ENCODE data around the gene HAP1. TPM values are rescaled to one million over a fixed set of nuclear protein-coding genes. Genes with fewer than 3 reads are reported as not detected.

The HAP1 gene
- total RNA-seq, 3 donors from 2014 or later (not counting 1 experiment from before 2014, with no cell fraction given), result not detected

DNA sequence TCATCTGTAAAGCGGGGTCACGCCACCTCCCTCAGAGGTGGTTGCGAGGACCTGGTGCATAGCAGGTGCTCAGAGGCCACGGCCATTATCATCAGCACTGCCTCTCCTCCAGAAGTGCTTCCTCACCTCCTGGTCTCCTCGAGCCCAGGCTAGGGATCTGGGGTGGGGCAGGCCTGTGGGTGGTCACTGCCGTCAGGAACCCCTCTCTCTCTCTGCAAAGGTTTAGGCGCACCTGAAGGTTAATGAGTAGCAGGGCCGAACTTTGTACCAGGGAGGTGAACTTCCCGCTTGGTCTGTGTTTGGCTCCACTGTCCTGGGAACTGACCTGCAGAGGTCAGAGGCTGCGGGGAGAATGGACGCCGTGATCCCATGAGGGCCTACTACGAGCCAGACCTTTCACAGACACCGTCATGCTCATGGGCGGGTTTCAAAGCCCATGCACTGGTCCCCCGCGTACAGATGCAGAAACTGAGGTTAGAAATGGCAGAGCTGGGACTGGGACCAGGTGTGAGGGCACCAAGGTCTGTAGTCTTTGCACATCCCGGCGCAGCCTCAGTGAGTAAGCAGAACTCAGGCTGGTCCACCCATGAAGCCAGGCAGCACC, 38.2 kb upstream of the HAP1 start:
- Mint-ChIP-seq H3K27me3 (ENCODE audit: low read depth in 2 of 2) (no peaks in the 10 kb centered on the region), H3K4me3 (no peak overlapping the region), H3K27ac (no peak overlapping the region), H3K36me3 (no peaks in the 10 kb centered on the region), H3K4me1 (no peaks in the 10 kb centered on the region), H3K9me3 (no peaks in the 10 kb centered on the region)
- no peaks in the 10 kb centered on the region for H3K27me3 ChIP-seq (ENCODE audit: control insufficient read depth, insufficient read depth, low read length)
- DNase-seq (no peak), ATAC-seq (no peak)
- H3K4me1 ChIP-seq (ENCODE audit: control insufficient read depth, insufficient read depth, low read length), result no peaks in the 10 kb centered on the region
- no peaks in the 10 kb centered on the region for H3K9me3 ChIP-seq (ENCODE audit: control insufficient read depth, insufficient read depth, low read length)
- intact Hi-C loops (cut with micrococcal nuclease), result no loop called here
- H3K4me3 ChIP-seq (ENCODE audit: low read length), result no peak overlapping the region
- H3K27ac ChIP-seq (ENCODE audit: low read length), result no peak overlapping the region
- TF ChIP-seq, protein P1, sequence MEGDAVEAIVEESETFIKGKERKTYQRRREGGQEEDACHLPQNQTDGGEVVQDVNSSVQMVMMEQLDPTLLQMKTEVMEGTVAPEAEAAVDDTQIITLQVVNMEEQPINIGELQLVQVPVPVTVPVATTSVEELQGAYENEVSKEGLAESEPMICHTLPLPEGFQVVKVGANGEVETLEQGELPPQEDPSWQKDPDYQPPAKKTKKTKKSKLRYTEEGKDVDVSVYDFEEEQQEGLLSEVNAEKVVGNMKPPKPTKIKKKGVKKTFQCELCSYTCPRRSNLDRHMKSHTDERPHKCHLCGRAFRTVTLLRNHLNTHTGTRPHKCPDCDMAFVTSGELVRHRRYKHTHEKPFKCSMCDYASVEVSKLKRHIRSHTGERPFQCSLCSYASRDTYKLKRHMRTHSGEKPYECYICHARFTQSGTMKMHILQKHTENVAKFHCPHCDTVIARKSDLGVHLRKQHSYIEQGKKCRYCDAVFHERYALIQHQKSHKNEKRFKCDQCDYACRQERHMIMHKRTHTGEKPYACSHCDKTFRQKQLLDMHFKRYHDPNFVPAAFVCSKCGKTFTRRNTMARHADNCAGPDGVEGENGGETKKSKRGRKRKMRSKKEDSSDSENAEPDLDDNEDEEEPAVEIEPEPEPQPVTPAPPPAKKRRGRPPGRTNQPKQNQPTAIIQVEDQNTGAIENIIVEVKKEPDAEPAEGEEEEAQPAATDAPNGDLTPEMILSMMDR (IDR thresholded peaks at IDR 0.05), result no peak
- no peaks in the 10 kb centered on the region for H3K36me3 ChIP-seq (ENCODE audit: control insufficient read depth, insufficient read depth, low read length)
- 89% methylated on average over 19 of the region's 19 CpGs for WGBS (ENCODE audit: insufficient coverage)

DNA sequence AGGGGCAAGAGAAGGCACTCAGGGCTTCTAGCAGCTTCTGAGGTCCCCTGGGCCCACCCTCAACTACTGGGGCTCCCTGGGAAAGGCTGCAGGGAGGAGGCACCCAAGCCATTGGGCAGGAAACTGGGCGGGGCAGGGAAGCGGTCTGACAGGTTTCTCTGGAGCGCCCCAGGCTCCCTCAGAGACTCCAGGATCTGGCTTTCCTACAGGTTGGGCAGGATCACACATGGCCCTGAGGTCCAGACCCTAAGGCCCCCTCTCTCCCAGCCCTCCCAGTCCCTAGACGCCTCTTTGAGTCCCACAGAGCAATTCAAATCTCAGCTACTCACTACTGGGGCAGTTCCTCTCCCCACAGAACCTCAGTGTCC, 37.8 kb upstream of the HAP1 start:
- intact Hi-C loops (cut with micrococcal nuclease), result no loop called here
- TF ChIP-seq, protein P1 (IDR thresholded peaks at IDR 0.05), result no peak
- no peak for ATAC-seq
- Histone ChIP-seq H3K9me3 (ENCODE audit: control insufficient read depth, insufficient read depth, low read length) (no peaks in the 10 kb centered on the region), H3K4me1 (ENCODE audit: control insufficient read depth, insufficient read depth, low read length) (no peaks in the 10 kb centered on the region), H3K27ac (ENCODE audit: low read length) (no peak overlapping the region), H3K4me3 (ENCODE audit: low read length) (no peak overlapping the region), H3K27me3 (ENCODE audit: control insufficient read depth, insufficient read depth, low read length) (no peaks in the 10 kb centered on the region), H3K36me3 (ENCODE audit: control insufficient read depth, insufficient read depth, low read length) (no peaks in the 10 kb centered on the region)
- H3K36me3 Mint-ChIP-seq, result no peaks in the 10 kb centered on the region
- WGBS (ENCODE audit: insufficient coverage), result 91% methylated on average over 4 of the region's 4 CpGs
- H3K27ac Mint-ChIP-seq, result no peak overlapping the region
- H3K4me1 Mint-ChIP-seq, result no peaks in the 10 kb centered on the region
- H3K9me3 Mint-ChIP-seq, result no peaks in the 10 kb centered on the region
- H3K4me3 Mint-ChIP-seq, result no peak overlapping the region
- DNase-seq, result no peak
- H3K27me3 Mint-ChIP-seq (ENCODE audit: low read depth in 2 of 2), result no peaks in the 10 kb centered on the region

DNA sequence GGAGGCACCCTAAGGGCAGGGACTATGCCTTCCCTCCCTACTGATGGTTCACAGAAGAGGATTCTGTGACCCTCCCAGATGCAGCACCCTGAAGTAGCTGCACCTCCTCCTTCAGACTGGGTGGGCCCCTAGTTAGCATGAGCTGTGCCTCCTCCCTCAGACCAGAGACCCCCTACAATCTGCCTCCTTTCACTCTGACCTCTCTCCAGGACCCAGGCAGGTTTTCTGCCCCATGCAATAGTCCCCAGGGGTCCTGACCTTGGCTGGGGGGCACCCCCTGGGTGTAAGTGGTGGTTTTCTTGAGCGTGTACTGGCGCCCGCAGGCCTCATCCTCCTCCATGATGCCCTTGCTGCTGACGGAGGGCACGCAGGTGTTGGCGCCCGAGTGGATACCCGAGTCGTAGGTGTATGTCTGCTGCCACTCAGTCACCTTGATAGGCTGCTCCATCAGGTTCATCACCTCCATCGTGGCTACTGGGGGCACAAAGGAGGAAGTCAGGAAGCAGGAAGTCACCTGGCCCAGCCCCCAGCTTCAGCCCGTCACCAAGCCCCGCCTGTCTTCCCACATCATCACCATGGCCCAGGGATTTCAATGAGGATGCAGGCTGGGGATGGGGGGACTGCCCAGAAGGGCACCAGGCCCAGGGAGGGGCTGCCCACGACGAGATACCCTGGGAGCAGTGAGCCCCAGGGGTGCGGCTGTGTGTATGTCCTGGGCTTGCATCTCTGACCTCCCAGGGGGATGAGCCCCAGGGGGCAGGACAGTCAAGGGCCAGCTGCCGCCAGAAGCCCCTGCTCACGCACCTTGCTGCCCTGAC, 37.2 kb upstream of the HAP1 start:
- Mint-ChIP-seq H3K9me3 (no peaks in the 10 kb centered on the region), H3K4me3 (no peak overlapping the region), H3K4me1 (no peaks in the 10 kb centered on the region), H3K36me3 (no peaks in the 10 kb centered on the region), H3K27me3 (ENCODE audit: low read depth in 2 of 2) (no peaks in the 10 kb centered on the region), H3K27ac (no peak overlapping the region)
- Histone ChIP-seq H3K36me3 (ENCODE audit: control insufficient read depth, insufficient read depth, low read length) (no peaks in the 10 kb centered on the region), H3K27ac (ENCODE audit: low read length) (no peak overlapping the region), H3K9me3 (ENCODE audit: control insufficient read depth, insufficient read depth, low read length) (no peaks in the 10 kb centered on the region), H3K4me1 (ENCODE audit: control insufficient read depth, insufficient read depth, low read length) (no peaks in the 10 kb centered on the region), H3K4me3 (ENCODE audit: low read length) (no peak overlapping the region), H3K27me3 (ENCODE audit: control insufficient read depth, insufficient read depth, low read length) (no peaks in the 10 kb centered on the region)
- 78% methylated on average over 17 of the region's 17 CpGs for WGBS (ENCODE audit: insufficient coverage)
- intact Hi-C loops (cut with micrococcal nuclease), result no loop called here
- TF ChIP-seq, protein P1 (IDR thresholded peaks at IDR 0.05), result no peak
- DNase-seq (no peak), ATAC-seq (no peak)
